Smooth muscle cell (in vitro differentiated cells): ENCODE data around the gene DDAH1. TPM values are rescaled to one million over a fixed set of nuclear protein-coding genes. Genes with fewer than 3 reads are reported as not detected.
A peak's percentile ranks its signal among the peaks of the same experiment; 100 is the strongest.

ENCODE experiments used
- DNase-seq: peaks from one replicate; lab custom pipeline; 2025; ENCODE audit not compliant: unreplicated experiment; lab: John Stamatoyannopoulos, UW
- H2AFZ ChIP-seq: fragments of 200-600 bp; sonication (generic); 2 replicates; pipeline ENCODE4 v1.6.0; 2016; ENCODE audit warnings: antibody characterized with exemption, low read depth, mild to moderate bottlenecking
- H3F3A ChIP-seq: fragments of 200-600 bp; sonication (generic); 2 replicates; pipeline ENCODE4 v1.6.0; 2017; ENCODE audit warnings: antibody characterized with exemption, low read depth
- H3K27ac ChIP-seq: fragments of 200-600 bp; sonication (generic); 2 replicates; pipeline ENCODE4 v1.5.1; 2016; ENCODE audit warnings: low read depth, mild to moderate bottlenecking
- H3K27me3 ChIP-seq: fragments of 200-600 bp; sonication (generic); 2 replicates; pipeline ENCODE4 v1.6.1; 2016; ENCODE audit warnings: low read depth, mild to moderate bottlenecking
- H3K36me3 ChIP-seq: fragments of 200-600 bp; sonication (generic); 2 replicates; pipeline ENCODE4 v1.5.1; 2016; ENCODE audit warnings: low read depth
- H3K4me1 ChIP-seq: fragments of 200-600 bp; sonication (generic); 2 replicates; pipeline ENCODE4 v1.5.1; 2016; ENCODE audit warnings: low read depth
- H3K4me2 ChIP-seq: fragments of 200-600 bp; sonication (generic); 2 replicates; pipeline ENCODE4 v1.6.0; 2016; ENCODE audit warnings: mild to moderate bottlenecking
- H3K4me3 ChIP-seq: fragments of 200-600 bp; sonication (generic); 2 replicates; pipeline ENCODE4 v1.5.1; 2016; ENCODE audit warnings: mild to moderate bottlenecking
- H3K79me2 ChIP-seq: fragments of 200-600 bp; sonication (generic); 2 replicates; pipeline ENCODE4 v1.6.0; 2016; ENCODE audit warnings: low read depth, mild to moderate bottlenecking
- H3K9ac ChIP-seq: fragments of 200-600 bp; sonication (generic); 2 replicates; pipeline ENCODE4 v1.6.0; 2016; ENCODE audit warnings: low read depth
- H3K9me3 ChIP-seq: fragments of 200-600 bp; sonication (generic); replicated peaks from 2 replicates; pipeline ENCODE4 v1.5.1; 2016; ENCODE audit warnings: low read depth
- H4K20me1 ChIP-seq: fragments of 200-600 bp; sonication (generic); 2 replicates; pipeline ENCODE4 v1.6.0; 2016; ENCODE audit warnings: low read depth
- CTCF ChIP-seq: fragments of 200-600 bp; sonication (generic); IDR thresholded peaks from 2 replicates; pipeline ENCODE4 v1.5.1; 2017; ENCODE audit warnings: borderline replicate concordance, mild to moderate bottlenecking, antibody characterized with exemption; ENCODE audit not compliant: insufficient read depth, poor library complexity, severe bottlenecking
- WGBS: methylation state at CpG from one replicate; pipeline ENCODE4 v1.1.7; 2016; ENCODE audit warnings: low lambda C conversion rate; 5-methylcytosine and 5-hydroxymethylcytosine counted together
- polyA plus RNA-seq: library from polyadenylated mRNA; unstranded; fragments of >200 nt; fragmentation: Nextera tagmentation; extraction: Ambion mirVana; gene quantifications from 2 replicates; pipeline ENCODE4 v1.2.1, GENCODE V29; 2016
- total RNA-seq: library from RNA; depleted of rRNA; stranded (reverse); fragments of >200 nt; gene quantifications from 2 replicates; pipeline ENCODE4 v1.2.3, GENCODE V29; 2014

Gene DDAH1
- total and polyA plus RNA-seq, 2 experiments from 2014 or later, result 13.8 to 30.8 TPM

- DNase-seq, result no peak
- Histone ChIP-seq H3K79me2 (no peaks in the 10 kb centered on the region), H3K27me3 (no peaks in the 10 kb centered on the region), H3K9me3 (no peaks in the 10 kb centered on the region), H3K27ac (peak overlapping the region; percentile 79), H3K36me3 (no peaks in the 10 kb centered on the region), H4K20me1 (no peaks in the 10 kb centered on the region), H2AFZ (no peak overlapping the region), H3K9ac (no peak overlapping the region), H3F3A (peaks cover 3% of the 10 kb centered on the region), H3K4me3 (no peak overlapping the region), H3K4me2 (peak overlapping the region; percentile 34), H3K4me1 (peaks cover 7% of the 10 kb centered on the region)
- no peak for TF ChIP-seq CTCF
- 26% methylated on average over 3 of the region's 3 CpGs for WGBS
These were observed 98.4 kb downstream of the DDAH1 start for GRCh38 chr1:85366391-85367170.

- Histone ChIP-seq H3K4me1 (peaks cover 7% of the 10 kb centered on the region), H3K9ac (no peak overlapping the region), H3K36me3 (no peaks in the 10 kb centered on the region), H3F3A (peaks cover 5% of the 10 kb centered on the region), H2AFZ (no peak overlapping the region), H3K4me3 (no peak overlapping the region), H4K20me1 (no peaks in the 10 kb centered on the region), H3K79me2 (no peaks in the 10 kb centered on the region), H3K4me2 (peak overlapping the region; percentile 34), H3K27ac (peak overlapping the region; percentile 79), H3K27me3 (no peaks in the 10 kb centered on the region), H3K9me3 (no peaks in the 10 kb centered on the region)
- no peak for TF ChIP-seq CTCF
- WGBS, result 75% methylated on average over 3 of the region's 3 CpGs
- no peak for DNase-seq
These were observed 99.1 kb downstream of the DDAH1 start for GRCh38 chr1:85365851-85366250.

GRCh38 chr1:85363521-85363920, 101.4 kb downstream of the DDAH1 start:
- Histone ChIP-seq H3K79me2 (no peaks in the 10 kb centered on the region), H3K9ac (no peak overlapping the region), H3K4me1 (peaks cover 16% of the 10 kb centered on the region), H3K4me3 (no peak overlapping the region), H3K27ac (no peak overlapping the region), H4K20me1 (no peaks in the 10 kb centered on the region), H3K27me3 (no peaks in the 10 kb centered on the region), H2AFZ (no peak overlapping the region), H3K36me3 (no peaks in the 10 kb centered on the region), H3F3A (peaks cover 11% of the 10 kb centered on the region), H3K4me2 (no peak overlapping the region), H3K9me3 (no peaks in the 10 kb centered on the region)
- TF ChIP-seq CTCF, result no peak
- no peak for DNase-seq

- 97% methylated on average over 1 of the region's 1 CpG for WGBS
- Histone ChIP-seq H3K4me2 (no peak overlapping the region), H3K79me2 (no peaks in the 10 kb centered on the region), H3K4me1 (peaks cover 16% of the 10 kb centered on the region), H3K4me3 (no peak overlapping the region), H3F3A (peaks cover 11% of the 10 kb centered on the region), H3K9ac (no peak overlapping the region), H3K27ac (no peak overlapping the region), H4K20me1 (no peaks in the 10 kb centered on the region), H3K36me3 (no peaks in the 10 kb centered on the region), H3K27me3 (no peaks in the 10 kb centered on the region), H2AFZ (no peak overlapping the region), H3K9me3 (no peaks in the 10 kb centered on the region)
- DNase-seq, result no peak
- no peak for TF ChIP-seq CTCF
These were observed 101.9 kb downstream of the DDAH1 start for GRCh38 chr1:85363092-85363491.
